ENCODE results near the gene SLC30A4.
A peak's percentile ranks its signal among the peaks of the same experiment; 100 is the strongest.

The SLC30A4 gene

GRCh38 chr15:45429941-45430792, 92.4 kb downstream of the SLC30A4 start:
- Histone ChIP-seq H3K4me2 (ENCODE audit: low read depth, low read length, poor library complexity, severe bottlenecking) (no peak overlapping the region), H3K4me1 (ENCODE audit: insufficient read depth, low read length, poor library complexity, severe bottlenecking) (no peaks in the 10 kb centered on the region), H3K4me3 (ENCODE audit: low read length, poor library complexity, severe bottlenecking) (no peak overlapping the region), H2AFZ (ENCODE audit: low read length) (no peak overlapping the region), H3K9me3 (ENCODE audit: insufficient read depth, low read depth, low read length) (no peaks in the 10 kb centered on the region), H4K20me1 (ENCODE audit: insufficient read depth, low read length, poor library complexity, severe bottlenecking) (no peaks in the 10 kb centered on the region), H3K9me2 (replicated peaks; ENCODE audit: low read depth, low read length) (no peaks in the 10 kb centered on the region), H3F3A (ENCODE audit: low read depth) (no peaks in the 10 kb centered on the region), H3K27me3 (ENCODE audit: insufficient read depth, low read length, poor library complexity, severe bottlenecking) (no peaks in the 10 kb centered on the region), H3K9ac (ENCODE audit: low read depth, low read length, poor library complexity, severe bottlenecking) (no peak overlapping the region), H3K79me2 (ENCODE audit: insufficient read depth, low read length) (no peaks in the 10 kb centered on the region), H3K36me3 (ENCODE audit: insufficient read depth, low read length) (no peaks in the 10 kb centered on the region)
- no peak for TF ChIP-seq EZH2phosphoT487 (IDR thresholded peaks at IDR 0.05; ENCODE audit: borderline replicate concordance)
- TF ChIP-seq, protein P1, sequence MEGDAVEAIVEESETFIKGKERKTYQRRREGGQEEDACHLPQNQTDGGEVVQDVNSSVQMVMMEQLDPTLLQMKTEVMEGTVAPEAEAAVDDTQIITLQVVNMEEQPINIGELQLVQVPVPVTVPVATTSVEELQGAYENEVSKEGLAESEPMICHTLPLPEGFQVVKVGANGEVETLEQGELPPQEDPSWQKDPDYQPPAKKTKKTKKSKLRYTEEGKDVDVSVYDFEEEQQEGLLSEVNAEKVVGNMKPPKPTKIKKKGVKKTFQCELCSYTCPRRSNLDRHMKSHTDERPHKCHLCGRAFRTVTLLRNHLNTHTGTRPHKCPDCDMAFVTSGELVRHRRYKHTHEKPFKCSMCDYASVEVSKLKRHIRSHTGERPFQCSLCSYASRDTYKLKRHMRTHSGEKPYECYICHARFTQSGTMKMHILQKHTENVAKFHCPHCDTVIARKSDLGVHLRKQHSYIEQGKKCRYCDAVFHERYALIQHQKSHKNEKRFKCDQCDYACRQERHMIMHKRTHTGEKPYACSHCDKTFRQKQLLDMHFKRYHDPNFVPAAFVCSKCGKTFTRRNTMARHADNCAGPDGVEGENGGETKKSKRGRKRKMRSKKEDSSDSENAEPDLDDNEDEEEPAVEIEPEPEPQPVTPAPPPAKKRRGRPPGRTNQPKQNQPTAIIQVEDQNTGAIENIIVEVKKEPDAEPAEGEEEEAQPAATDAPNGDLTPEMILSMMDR (conservative IDR thresholded peaks at IDR 0.05; ENCODE audit: low read length), result peak; percentile 56

Data from Loucy (cell line).